Measurements from ENCODE around the gene ABCB9.

The ABCB9 gene

GRCh38 chr12:122981587-122982476 is 15.6 kb upstream of the ABCB9 start:
- no peak for DNase-seq (ENCODE audit: low spot score)

- DNase-seq (ENCODE audit: low spot score): no peak
Measured at GRCh38 chr12:122981036-122981471, 14.8 kb upstream of the ABCB9 start.

GRCh38 chr12:122980183-122981035 is 14.1 kb upstream of the ABCB9 start, which contains the start of gene ARL6IP4:
TSS of gene ARL6IP4 (plus strand) at chr12:122980681. CDS start at chr12:122981140, 459 bp downstream.
- DNase-seq (ENCODE audit: low spot score): peak; percentile 89

GRCh38 chr12:122979908-122980182 is 13.6 kb upstream of the ABCB9 start:
- DNase-seq (ENCODE audit: low spot score): no peak

- DNase-seq (ENCODE audit: low spot score): no peak
Measured at GRCh38 chr12:122979001-122979907, 13.0 kb upstream of the ABCB9 start.

GRCh38 chr12:122978507-122978955 is 12.3 kb upstream of the ABCB9 start:
- DNase-seq (ENCODE audit: low spot score): no peak

- no peak for DNase-seq (ENCODE audit: low spot score)
Measured at GRCh38 chr12:122977655-122978392, 11.6 kb upstream of the ABCB9 start.

- DNase-seq (ENCODE audit: low spot score): no peak
Measured at GRCh38 chr12:122977153-122977552, 10.9 kb upstream of the ABCB9 start.

- no peak for DNase-seq (ENCODE audit: low spot score)
Measured at GRCh38 chr12:122976648-122976975, 10.3 kb upstream of the ABCB9 start.

GRCh38 chr12:122975790-122976647 is 9.8 kb upstream of the ABCB9 start:
- no peak for DNase-seq (ENCODE audit: low spot score)

- DNase-seq (ENCODE audit: low spot score): peak; percentile 95
Measured at GRCh38 chr12:122974892-122975789, 8.9 kb upstream of the ABCB9 start, which contains the start of gene OGFOD2. TSS of gene OGFOD2 (plus strand) at chr12:122975244. CDS start at chr12:122975252, 8 bp downstream.

- peak; percentile 94 for DNase-seq (ENCODE audit: low spot score)
Measured at GRCh38 chr12:122974274-122974891, 8.1 kb upstream of the ABCB9 start.

- DNase-seq (ENCODE audit: low spot score): no peak
Measured at GRCh38 chr12:122969676-122970075, 3.4 kb upstream of the ABCB9 start.

GRCh38 chr12:122968104-122968503 is 1.8 kb upstream of the ABCB9 start:
- DNase-seq (ENCODE audit: low spot score): no peak

GRCh38 chr12:122966743-122967550 is 684 bp upstream of the ABCB9 start:
- DNase-seq (ENCODE audit: low spot score): no peak

GRCh38 chr12:122965321-122965751 is 927 bp downstream of the ABCB9 start:
- DNase-seq (ENCODE audit: low spot score): no peak

- no peak for DNase-seq (ENCODE audit: low spot score)
Measured at GRCh38 chr12:122964439-122965257, 1.6 kb downstream of the ABCB9 start.

Data from hepatic stellate cell (primary cell).